IMR-90 (cell line): ENCODE measurements around the gene RTP5. TPM values are rescaled to one million over a fixed set of nuclear protein-coding genes. Genes with fewer than 3 reads are reported as not detected.

ENCODE experiments used
- ATAC-seq: fragments of 200-7000 bp; cut with Tn5 transposase; 2 replicates; pipeline ENCODE4 v1.9.1; 2020; ENCODE audit warnings: low read depth, mild to moderate bottlenecking, moderate library complexity
- BruUV-seq: library from RNA; stranded (reverse); fragments of 400-500 nt; replicated peaks from 2 replicates; lab custom pipeline; 2021; lab: Mats Ljungman, UMichigan
- CTCF ChIA-PET: fragments of 300-600 bp; formaldehyde crosslinking; extraction: SDS; loops from one replicate; lab custom pipeline; 2021; ENCODE audit warnings: antibody characterized with exemption; lab: Yijun Ruan, JAX
- POLR2A ChIA-PET: fragments of 300-600 bp; sonication (Branson Sonifier 250); formaldehyde crosslinking; loops from one replicate; lab custom pipeline; 2022; ENCODE audit warnings: antibody characterized with exemption; ENCODE audit not compliant: unreplicated experiment; lab: Charles Lee
- DNase-seq: peaks from one replicate; pipeline ENCODE4 v3.0.0; 2013
- H2AFZ ChIP-seq: replicated peaks from 2 replicates; pipeline ENCODE3; 2013; ENCODE audit warnings: low read length, mild to moderate bottlenecking; ENCODE audit not compliant: poor library complexity
- H2AK5ac ChIP-seq: 2 replicates; pipeline ENCODE4 v1.6.1; 2013; ENCODE audit warnings: low read depth, low read length, inconsistent platforms
- H2AK9ac ChIP-seq: replicated peaks from 2 replicates; pipeline ENCODE3; 2013; ENCODE audit warnings: mild to moderate bottlenecking, low read depth, low read length, moderate library complexity; ENCODE audit not compliant: poor library complexity
- H2BK120ac ChIP-seq: 2 replicates; pipeline ENCODE4 v1.6.1; 2013; ENCODE audit warnings: low read depth, low read length, inconsistent platforms
- H2BK15ac ChIP-seq: 3 replicates; pipeline ENCODE4 v1.6.1; 2013; ENCODE audit warnings: low read depth, low read length, inconsistent platforms
- H2BK20ac ChIP-seq: 2 replicates; pipeline ENCODE4 v1.6.1; 2013; ENCODE audit warnings: low read depth, mild to moderate bottlenecking, inconsistent platforms, low read length, moderate library complexity
- H2BK5ac ChIP-seq: 2 replicates; pipeline ENCODE4 v1.6.1; 2013; ENCODE audit warnings: mild to moderate bottlenecking, low read depth, low read length, inconsistent platforms; ENCODE audit not compliant: poor library complexity, severe bottlenecking
- H3K14ac ChIP-seq: replicated peaks from 2 replicates; pipeline ENCODE4 v1.6.1; 2013; ENCODE audit warnings: low read depth, low read length, inconsistent platforms
- H3K18ac ChIP-seq: 2 replicates; pipeline ENCODE4 v1.6.1; 2013; ENCODE audit warnings: low read depth, low read length, control low read depth
- H3K23ac ChIP-seq: 2 replicates; pipeline ENCODE4 v1.6.1; 2013; ENCODE audit warnings: low read depth, low read length, inconsistent platforms
- H3K27ac ChIP-seq: 2 replicates; pipeline ENCODE4 v1.5.1; 2013; ENCODE audit warnings: mild to moderate bottlenecking, control low read depth, low read length; ENCODE audit not compliant: insufficient read depth
- H3K27me3 ChIP-seq: 2 replicates; pipeline ENCODE4 v1.6.1; 2013; ENCODE audit warnings: low read length; ENCODE audit not compliant: control insufficient read depth, insufficient read depth
- H3K36me3 ChIP-seq: 2 replicates; pipeline ENCODE4 v1.6.1; 2013; ENCODE audit warnings: low read length, mixed read lengths; ENCODE audit not compliant: control insufficient read depth, insufficient read depth
- H3K4ac ChIP-seq: 2 replicates; pipeline ENCODE4 v1.6.1; 2013; ENCODE audit warnings: low read depth, low read length, inconsistent platforms
- H3K4me1 ChIP-seq: 2 replicates; pipeline ENCODE4 v1.6.1; 2013; ENCODE audit warnings: low read length, mixed read lengths; ENCODE audit not compliant: control insufficient read depth, insufficient read depth
- H3K4me2 ChIP-seq: 2 replicates; pipeline ENCODE4 v1.6.1; 2013; ENCODE audit warnings: low read depth, mild to moderate bottlenecking, control low read depth, low read length, moderate library complexity
- H3K4me3 ChIP-seq: 2 replicates; pipeline ENCODE4 v1.5.1; 2013; ENCODE audit warnings: low read depth, mild to moderate bottlenecking, control low read depth, low read length, moderate library complexity; ENCODE audit not compliant: insufficient read depth
- H3K56ac ChIP-seq: 2 replicates; pipeline ENCODE4 v1.6.1; 2013; ENCODE audit warnings: low read length, inconsistent platforms; ENCODE audit not compliant: insufficient read depth; ENCODE audit errors: extremely low read depth
- H3K79me1 ChIP-seq, 2 experiments: 2 replicates each; pipeline ENCODE4 v1.6.1; 2013; ENCODE audit warnings: low read length in 2 of 2, inconsistent platforms in 1 of 2, low read depth in 1 of 2
- H3K9ac ChIP-seq: 2 replicates; pipeline ENCODE4 v1.6.1; 2013; ENCODE audit warnings: low read depth, low read length, control low read depth
- H3K9me1 ChIP-seq: 2 replicates; pipeline ENCODE4 v1.6.1; 2013; ENCODE audit warnings: low read length, inconsistent platforms; ENCODE audit not compliant: insufficient read depth
- H3K9me3 ChIP-seq: 2 replicates; pipeline ENCODE4 v1.6.1; 2013; ENCODE audit warnings: low read length; ENCODE audit not compliant: control insufficient read depth, insufficient read depth
- H4K20me1 ChIP-seq: 2 replicates; pipeline ENCODE4 v1.6.1; 2013; ENCODE audit warnings: low read length, inconsistent platforms; ENCODE audit not compliant: insufficient read depth
- H4K5ac ChIP-seq: 2 replicates; pipeline ENCODE4 v1.6.1; 2013; ENCODE audit warnings: mild to moderate bottlenecking, low read depth, low read length, control low read depth
- H4K8ac ChIP-seq, 2 experiments: 2 replicates each; pipeline ENCODE4 v1.6.1; 2013; ENCODE audit warnings: low read depth in 2 of 2, low read length in 2 of 2, control low read depth in 1 of 2, inconsistent platforms in 1 of 2
- H4K91ac ChIP-seq: 2 replicates; pipeline ENCODE4 v1.6.1; 2013; ENCODE audit warnings: low read depth, low read length, inconsistent platforms; ENCODE audit not compliant: insufficient read depth
- BHLHE40 ChIP-seq: fragments of 150-350 bp; IDR thresholded peaks from 2 replicates; pipeline ENCODE4 v1.6.1; 2016; ENCODE audit warnings: mild to moderate bottlenecking, low read depth, low read length
- CEBPB ChIP-seq: IDR thresholded peaks from 2 replicates; pipeline ENCODE4 v1.6.1; 2012; ENCODE audit warnings: low read depth, low read length, improper control_type of control experiment
- CHD1 ChIP-seq: IDR thresholded peaks from 2 replicates; pipeline ENCODE4 v1.6.1; 2012; ENCODE audit warnings: low read depth, low read length, improper control_type of control experiment
- CTCF ChIP-seq: conservative IDR thresholded peaks from 2 replicates; pipeline ENCODE4 v1.5.1; 2012; ENCODE audit warnings: mild to moderate bottlenecking, low read depth, low read length, improper control_type of control experiment
- FOS ChIP-seq: fragments of 150-350 bp; IDR thresholded peaks from 2 replicates; pipeline ENCODE4 v1.6.1; 2016; ENCODE audit warnings: low read depth, low read length
- MAFK ChIP-seq: IDR thresholded peaks from 2 replicates; pipeline ENCODE4 v1.6.1; 2012; ENCODE audit warnings: low read depth, low read length, improper control_type of control experiment
- MXI1 ChIP-seq: IDR thresholded peaks from 2 replicates; pipeline ENCODE4 v1.6.1; 2012; ENCODE audit warnings: low read depth, mild to moderate bottlenecking, low read length, moderate library complexity, borderline replicate concordance
- NFE2L2 ChIP-seq: fragments of 150-350 bp; IDR thresholded peaks from 2 replicates; pipeline ENCODE4 v1.6.1; 2016; ENCODE audit warnings: low read depth, mild to moderate bottlenecking, low read length
- POLR2A ChIP-seq: IDR thresholded peaks from 2 replicates; pipeline ENCODE4 v1.6.1; 2012; ENCODE audit warnings: mild to moderate bottlenecking, low read depth, low read length
- RAD21 ChIP-seq: IDR thresholded peaks from 2 replicates; pipeline ENCODE4 v1.6.1; 2012; ENCODE audit warnings: low read length, improper control_type of control experiment
- RFX5 ChIP-seq: IDR thresholded peaks from 2 replicates; pipeline ENCODE4 v1.8.0; 2012; ENCODE audit warnings: low read depth, mild to moderate bottlenecking, low read length, moderate library complexity
- SMC3 ChIP-seq: fragments of 150-350 bp; IDR thresholded peaks from 2 replicates; pipeline ENCODE4 v1.6.1; 2016; ENCODE audit warnings: low read depth, mild to moderate bottlenecking, antibody characterized with exemption, low read length, moderate library complexity
- USF2 ChIP-seq: fragments of 150-350 bp; IDR thresholded peaks from 2 replicates; pipeline ENCODE4 v1.6.1; 2017; ENCODE audit warnings: mild to moderate bottlenecking, antibody characterized with exemption, low read length, low read depth
- WGBS, 2 experiments: methylation state at CpG; one replicate each; pipeline versions ENCODE4 v1.1.5 to v1.1.7; 2013; ENCODE audit warnings: missing lambda C conversion rate in 2 of 2; ENCODE audit not compliant: insufficient read length in 1 of 2; ENCODE audit errors: extremely low coverage in 2 of 2; 5-methylcytosine and 5-hydroxymethylcytosine counted together
- dilution Hi-C: fragments of 300-500 bp; cut with HindIII; formaldehyde crosslinking; loops from one replicate; pipeline ENCODE4 v1.14.3; 2018; ENCODE audit warnings: low sequenced_read_pairs; ENCODE audit not compliant: unreplicated experiment
- in situ Hi-C: fragments of 300-500 bp; cut with MboI; formaldehyde crosslinking; loops from 3 replicates; pipeline ENCODE4 v1.14.3; 2019; ENCODE audit warnings: low sequenced_read_pairs, inconsistent platforms, mixed read lengths
- intact Hi-C: fragments of 100-400 bp; cut with micrococcal nuclease; formaldehyde crosslinking; loops from 2 replicates; pipeline ENCODE4 v1.10.0; 2022
- polyA plus RNA-seq, 3 experiments: library from polyadenylated mRNA; depleted of rRNA; stranded (reverse); fragments of >200 nt; gene quantifications; 2 replicates each; pipeline ENCODE4 v1.2.3, GENCODE V29; 2012; ENCODE audit warnings: low replicate concordance in 1 of 3
- total RNA-seq: library from RNA; depleted of rRNA; stranded (reverse); fragments of >200 nt; gene quantifications from 2 replicates; pipeline ENCODE4 v1.2.3, GENCODE V29; 2012

The RTP5 gene
- total and polyA plus RNA-seq, 2 of the 4 experiments (the other 2 are of a cell fraction) = not detected

DNA sequence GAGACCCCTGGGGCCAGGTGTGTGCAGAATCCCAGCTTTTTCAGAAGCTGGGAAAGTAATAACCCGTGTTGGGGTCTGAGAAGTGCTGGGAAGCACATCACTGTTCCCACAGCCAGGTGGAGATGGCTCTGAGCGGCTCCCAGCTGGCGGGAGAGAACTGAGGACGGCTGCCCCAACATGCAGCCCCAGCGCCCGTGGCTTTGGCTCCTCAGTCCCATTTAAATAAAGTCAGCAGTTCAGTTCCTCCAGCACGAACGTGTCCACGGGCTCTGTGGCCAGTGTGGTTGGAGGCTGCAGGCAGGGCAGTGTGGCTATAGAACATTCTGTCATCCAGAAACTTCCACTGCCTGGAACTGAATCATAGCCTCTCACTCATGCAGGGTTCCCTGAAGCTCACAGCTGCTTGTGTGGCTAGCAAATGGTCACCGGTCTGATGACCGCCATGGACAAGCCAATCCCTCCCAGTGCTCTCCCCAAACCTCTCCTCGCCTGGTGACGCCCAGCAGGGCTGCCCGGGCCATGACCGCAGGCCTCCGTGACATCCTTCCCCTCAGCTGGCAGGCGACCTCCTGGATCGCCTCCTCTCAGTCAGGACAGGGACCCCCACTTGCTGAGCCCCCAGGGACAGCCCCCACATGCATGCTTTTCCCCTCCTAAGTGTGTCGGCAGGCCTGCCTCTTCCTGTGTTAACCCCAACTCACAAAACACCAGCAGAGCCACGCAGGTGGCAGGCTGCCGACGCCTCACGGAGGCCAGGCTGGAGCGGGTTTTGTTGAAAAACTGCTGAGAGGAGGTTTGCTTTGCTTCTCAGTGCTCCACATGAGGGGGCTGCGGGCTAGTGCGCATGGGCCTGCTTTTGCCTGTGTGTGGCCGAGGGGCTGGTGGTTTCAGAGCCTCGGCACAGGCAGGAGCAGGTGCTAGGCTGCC is 1.3 kb downstream of the RTP5 start:
- Histone ChIP-seq H3K56ac (no peak overlapping the region), H2BK5ac (no peak overlapping the region), H3K27me3 (peaks cover 40% of the 10 kb centered on the region), H3K36me3 (no peaks in the 10 kb centered on the region), H3K9ac (no peak overlapping the region), H4K20me1 (peaks cover under 1% of the 10 kb centered on the region), H2AK5ac (no peak overlapping the region), H3K4me1 (no peaks in the 10 kb centered on the region; the same call in 1 of the 2 replicates), H2BK15ac (no peak overlapping the region), H3K79me1 (no peaks in the 10 kb centered on the region), H4K5ac (no peak overlapping the region), H4K8ac (no peak overlapping the region), H2BK120ac (no peak overlapping the region), H3K4ac (no peak overlapping the region), H3K14ac (no peak overlapping the region), H3K9me1 (peaks cover 1% of the 10 kb centered on the region), H3K4me2 (no peak overlapping the region), H3K4me3 (no peak overlapping the region), H3K23ac (no peak overlapping the region), H3K9me3 (no peaks in the 10 kb centered on the region), H4K91ac (no peak overlapping the region), H2AFZ (no peak overlapping the region), H3K18ac (no peak overlapping the region), H2AK9ac (no peak overlapping the region), H3K27ac (no peak overlapping the region), H2BK20ac (no peak overlapping the region)
- TF ChIP-seq RAD21 (no peak), MXI1 (no peak), NFE2L2 (no peak), CTCF (no peak), CHD1 (no peak), SMC3 (no peak), USF2 (no peak), CEBPB (no peak), RFX5 (no peak), POLR2A (no peak), BHLHE40 (no peak), FOS (no peak), MAFK (no peak)
- no peak for DNase-seq
- dilution Hi-C loops (no loop called here), in situ Hi-C loops (no loop called here), intact Hi-C loops (loop anchor here (10.0 kb wide), 1 partner anchor 166 kb away; the partner anchor contains the start of gene ING5)
- 59% methylated on average over 5 of the region's 28 CpGs; no CpG with 5 or more reads in 1 of the 2 experiments for WGBS, 2 experiments
- ChIA-PET CTCF (no interaction called here), POLR2A (no interaction called here)
- ATAC-seq = no peak
- no TSS peak for BruUV-seq
